Inferior parietal cortex (tissue), 1 donor: ENCODE measurements around the gene OSBPL6.

Experiments used
- DNase-seq: peaks from one replicate; pipeline ENCODE4 v3.0.0-alpha.2; 2016; ENCODE audit errors: extremely low spot score

OSBPL6 gene

DNA sequence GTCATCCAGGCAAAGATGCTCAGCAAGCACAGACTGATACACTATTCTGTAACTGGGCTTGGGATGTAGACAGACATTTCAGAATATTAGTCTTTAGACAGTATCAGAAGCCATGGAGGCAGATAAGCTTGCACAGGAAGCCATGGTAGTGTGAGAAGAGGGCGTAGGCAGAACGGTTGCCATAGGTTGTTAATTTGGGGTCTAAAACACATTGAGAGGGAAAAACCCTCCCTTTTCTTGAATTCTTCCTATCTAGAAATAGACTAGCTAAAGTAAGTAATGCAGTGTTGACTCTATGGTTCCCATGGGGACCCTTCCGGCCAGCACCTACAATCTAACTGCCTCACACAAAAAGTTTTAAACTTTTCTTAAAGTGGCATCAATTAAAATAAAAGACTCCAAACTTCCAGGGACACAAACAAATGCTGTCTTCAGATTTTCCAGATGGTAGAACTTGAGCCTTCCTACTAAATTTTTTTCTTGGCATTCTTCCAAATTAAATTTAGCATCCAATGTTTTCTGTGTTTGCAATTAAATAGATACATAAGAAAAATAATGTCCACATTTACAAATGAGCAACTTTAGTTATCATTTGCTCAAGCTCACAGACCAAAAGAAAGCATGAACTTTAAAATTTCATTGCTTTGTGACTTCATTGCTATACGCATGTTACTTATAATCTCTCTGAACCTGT is 254.8 kb downstream of the OSBPL6 start:
- DNase-seq, result no peak

GRCh38 chr2:178449700-178450523 is 255.6 kb downstream of the OSBPL6 start:
- DNase-seq, result peak; percentile 50

GRCh38 chr2:178450524-178450773 is 256.1 kb downstream of the OSBPL6 start:
- no peak for DNase-seq

- peak; percentile 95 for DNase-seq
Measured at GRCh38 chr2:178450774-178451525, 256.6 kb downstream of the OSBPL6 start, which contains the start of the genes PJVK and PRKRA. Gene PJVK, plus strand, starts transcription at chr2:178451378. Its CDS starts 2,032 bp downstream, at chr2:178453410. Gene PRKRA, minus strand, starts transcription at chr2:178451175. Its CDS starts 145 bp downstream, at chr2:178451030.

DNA sequence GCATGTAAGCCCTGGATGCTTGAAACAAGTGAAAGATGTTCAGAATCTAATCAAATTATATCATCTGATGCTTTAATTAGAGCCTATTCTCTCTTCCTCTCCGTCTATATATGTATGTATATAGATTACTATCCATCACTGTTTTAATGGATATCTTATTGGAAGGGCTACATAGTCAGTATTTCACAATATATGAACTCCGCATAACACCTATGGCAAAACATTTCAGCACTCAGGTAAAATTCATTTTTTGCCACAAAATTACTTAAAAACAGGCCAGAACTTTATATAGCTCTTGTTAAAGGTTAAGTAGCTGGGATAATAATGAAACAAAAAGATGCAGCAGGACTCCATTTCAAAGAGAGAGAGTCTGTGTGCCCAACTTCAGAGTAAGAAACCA is 258.0 kb downstream of the OSBPL6 start:
- no peak for DNase-seq
